ENCODE results near the gene FUT4.

DNA sequence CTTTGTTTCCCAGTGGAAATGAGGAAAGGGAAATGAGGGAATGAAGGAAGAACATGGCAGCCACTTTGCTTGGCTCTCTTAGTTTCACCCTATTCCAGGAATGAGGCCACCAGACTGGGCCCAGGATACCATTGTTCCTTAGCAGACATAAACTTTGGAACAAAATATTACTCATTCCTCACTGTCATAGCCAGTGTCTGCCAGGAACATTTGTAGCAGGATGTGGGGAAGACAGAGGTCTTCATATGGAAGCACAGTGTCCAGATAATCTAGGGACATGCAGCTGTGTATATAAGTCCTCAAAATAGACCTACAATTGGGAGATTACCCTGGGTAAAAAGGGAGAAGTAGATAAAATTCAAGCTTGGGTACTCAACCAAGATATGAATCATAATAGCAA, 15.2 kb upstream of the FUT4 start:
- TF ChIP-seq CTCF (IDR thresholded peaks at IDR 0.05) (no peak), EZH2 (IDR thresholded peaks at IDR 0.05; ENCODE audit: borderline replicate concordance, insufficient read depth, low read depth, low read length, poor library complexity, severe bottlenecking) (no peak)
